Esophagus muscularis mucosa (tissue), 4 donors: ENCODE results near the gene ARF1. TPM values are rescaled to one million over a fixed set of nuclear protein-coding genes. Genes with fewer than 3 reads are reported as not detected.

ENCODE experiments used
- DNase-seq: peaks from one replicate; pipeline ENCODE4 v3.0.0-alpha.2; 2017; ENCODE audit errors: extremely low spot score
- H3K27ac ChIP-seq, 4 donors: fragments of 200-600 bp; sonication (generic); replicated peaks in 1 of 4; 1 replicate in 3 of 4; 2 replicates in 1 of 4; pipeline ENCODE4 v1.5.1; 2016 to 2019; ENCODE audit warnings: mild to moderate bottlenecking in 1 of 4
- H3K27me3 ChIP-seq, 4 donors: fragments of 200-600 bp; sonication (generic); one replicate each; pipeline versions ENCODE4 v1.5.1 to v1.6.0; 2016 to 2019
- H3K36me3 ChIP-seq, 4 donors: fragments of 200-600 bp; sonication (generic); one replicate each; pipeline ENCODE4 v1.5.1; 2016 to 2019
- H3K4me1 ChIP-seq, 4 donors: fragments of 200-600 bp; sonication (generic); one replicate each; pipeline ENCODE4 v1.5.1; 2016 to 2019
- H3K4me3 ChIP-seq, 4 donors: fragments of 200-600 bp; sonication (generic); 1 replicate in 2 of 4; 2 replicates in 2 of 4; pipeline ENCODE4 v1.5.1; 2016 to 2019; ENCODE audit warnings: mild to moderate bottlenecking in 4 of 4, moderate library complexity in 1 of 4
- H3K9me3 ChIP-seq, 4 donors: fragments of 200-600 bp; sonication (generic); 1 replicate in 3 of 4; 2 replicates in 1 of 4; pipeline ENCODE4 v1.5.1; 2016 to 2019
- CTCF ChIP-seq, 3 experiments: fragments of 200-600 bp in 2 of 3; fragments of 450-650 bp in 1 of 3; sonication (generic) in 2 of 3; IDR thresholded peaks; one replicate each; pipeline ENCODE4 v1.5.1; 2017 to 2019; ENCODE audit warnings: antibody characterized with exemption in 3 of 3, mild to moderate bottlenecking in 2 of 3, moderate library complexity in 1 of 3
- EP300 ChIP-seq: sonication (generic); formaldehyde crosslinking; IDR thresholded peaks from one replicate; pipeline ENCODE4 v1.6.1; 2017; ENCODE audit warnings: antibody characterized with exemption
- POLR2A ChIP-seq: fragments of 450-650 bp; IDR thresholded peaks from one replicate; pipeline ENCODE4 v1.6.1; 2017; ENCODE audit warnings: antibody characterized with exemption, moderate library complexity, mild to moderate bottlenecking, low read depth
- POLR2AphosphoS5 ChIP-seq, 2 donors: sonication (generic); formaldehyde crosslinking; IDR thresholded peaks; one replicate each; pipeline ENCODE4 v1.6.1; 2017; ENCODE audit warnings: antibody characterized with exemption in 2 of 2
- WGBS: methylation state at CpG from one replicate; pipeline ENCODE4 v1.1.5; 2018; 5-methylcytosine and 5-hydroxymethylcytosine counted together
- intact Hi-C: fragments of 100-400 bp; cut with DNase I; formaldehyde crosslinking; loops from one replicate; pipeline ENCODE4 v1.15.1; 2023
- total RNA-seq, 4 donors: library from RNA; depleted of rRNA; stranded (reverse); fragments of >200 nt; gene quantifications; one replicate each; pipeline versions ENCODE4 v1.1.0 to v1.2.1, GENCODE V29; 2016

Gene ARF1
- total RNA-seq, 4 donors from 2014 or later = 238 to 392 (median 346) TPM

GRCh38 chr1:228100822-228101613 lies 18.5 kb downstream of the ARF1 start:
- Histone ChIP-seq H3K36me3 (peaks cover 34 to 60% (median 56%) of the 10 kb centered on the region in 4 donors), H3K9me3 (no peaks in the 10 kb centered on the region), H3K4me1 (peaks cover 34 to 53% (median 42%) of the 10 kb centered on the region in 4 donors), H3K4me3 (no peak overlapping the region), H3K27ac (peak overlapping the region in 3 of 4 donors; percentile 88 to 95 (median 94)), H3K27me3 (no peaks in the 10 kb centered on the region)
- WGBS = 72% methylated on average over 10 of the region's 12 CpGs
- TF ChIP-seq POLR2AphosphoS5 (IDR thresholded peaks at IDR 0.05) (no peak), EP300 (no peak), CTCF (IDR thresholded peaks at IDR 0.05) (no peak), POLR2A (no peak)
- intact Hi-C loops = loop anchor here (5.0 kb wide), 1 partner anchor 154 kb away; the partner anchor contains the start of gene WNT9A
- DNase-seq = no peak

GRCh38 chr1:228101614-228101993 lies 19.1 kb downstream of the ARF1 start:
- no peak for DNase-seq
- H3K27ac ChIP-seq = peak overlapping the region; percentile 88 to 97 (median 94)
- TF ChIP-seq POLR2A = no peak
- no peak for TF ChIP-seq POLR2AphosphoS5 (IDR thresholded peaks at IDR 0.05)
- no peak for TF ChIP-seq CTCF (IDR thresholded peaks at IDR 0.05)
- TF ChIP-seq EP300 = no peak
- H3K36me3 ChIP-seq = peaks cover 34 to 60% (median 57%) of the 10 kb centered on the region in 4 donors
- H3K27me3 ChIP-seq = no peaks in the 10 kb centered on the region
- no peaks in the 10 kb centered on the region for H3K9me3 ChIP-seq
- peaks cover 28 to 48% (median 36%) of the 10 kb centered on the region in 4 donors for H3K4me1 ChIP-seq
- WGBS = 54% methylated on average over 15 of the region's 15 CpGs
- intact Hi-C loops = loop anchor here (5.0 kb wide), 1 partner anchor 154 kb away; the partner anchor contains the start of gene WNT9A
- H3K4me3 ChIP-seq = peak overlapping the region; percentile 79 to 97 (median 87)

- Histone ChIP-seq H3K27ac (peak overlapping the region; percentile 88 to 97 (median 94)), H3K4me1 (peaks cover 22 to 42% (median 30%) of the 10 kb centered on the region in 4 donors)
- intact Hi-C loops = loop anchor here (5.0 kb wide), 1 partner anchor 155 kb away; the partner anchor contains the start of gene WNT9A
Observed at GRCh38 chr1:228101994-228102790, 19.7 kb downstream of the ARF1 start.

More at GRCh38 chr1:228101994-228102790, 19.7 kb downstream of the ARF1 start:
- H3K36me3 ChIP-seq = peaks cover 34 to 60% (median 57%) of the 10 kb centered on the region in 4 donors
- WGBS = 25% methylated on average over 12 of the region's 73 CpGs
- no peak for TF ChIP-seq CTCF (IDR thresholded peaks at IDR 0.05)
- TF ChIP-seq POLR2A = no peak
- no peak for TF ChIP-seq EP300
- no peak for TF ChIP-seq POLR2AphosphoS5 (IDR thresholded peaks at IDR 0.05)
- peak overlapping the region; percentile 79 to 97 (median 87) for H3K4me3 ChIP-seq
- no peak for DNase-seq
- no peaks in the 10 kb centered on the region for H3K27me3 ChIP-seq
- no peaks in the 10 kb centered on the region for H3K9me3 ChIP-seq
